Ovary (tissue), 3 donors: ENCODE results near the gene NCAPG.

Experiments used
- EP300 ChIP-seq: sonication (generic); formaldehyde crosslinking; IDR thresholded peaks from one replicate; pipeline ENCODE4 v1.6.1; 2017; ENCODE audit warnings: antibody characterized with exemption
- POLR2A ChIP-seq: fragments of 450-650 bp; IDR thresholded peaks from one replicate; pipeline ENCODE4 v1.6.1; 2017; ENCODE audit warnings: antibody characterized with exemption, mild to moderate bottlenecking, moderate library complexity
- TF ChIP-seq, protein P1 (sequence below), 3 donors: fragments of 450-650 bp in 2 of 3; fragments of 200-600 bp in 1 of 3; IDR thresholded peaks; one replicate each; pipeline versions ENCODE4 v1.5.1 to v1.8.0; 2016 to 2022; ENCODE audit warnings: antibody characterized with exemption in 3 of 3, mild to moderate bottlenecking in 1 of 3
- donor health status: DM: no; HTN: no; CAD: no.

DNA sequence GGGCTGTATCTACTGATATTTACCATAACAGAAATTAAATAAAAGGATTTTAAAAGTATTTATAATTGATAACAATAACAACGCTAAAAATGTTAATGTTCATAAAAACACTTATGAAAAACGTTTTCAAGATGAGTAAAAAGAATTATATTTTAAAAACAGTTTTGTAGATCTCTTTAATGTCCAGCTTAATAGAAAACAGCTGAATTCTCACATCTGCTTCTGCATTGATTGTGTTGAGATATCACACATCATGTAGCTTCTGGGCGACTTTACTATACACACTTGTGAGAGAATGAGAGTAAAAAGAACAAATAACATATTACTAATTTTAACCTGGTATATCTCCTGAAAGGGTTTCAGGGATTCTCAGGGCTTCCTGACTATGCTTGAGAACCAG, 83.6 kb downstream of the NCAPG start:
- TF ChIP-seq, protein P1, sequence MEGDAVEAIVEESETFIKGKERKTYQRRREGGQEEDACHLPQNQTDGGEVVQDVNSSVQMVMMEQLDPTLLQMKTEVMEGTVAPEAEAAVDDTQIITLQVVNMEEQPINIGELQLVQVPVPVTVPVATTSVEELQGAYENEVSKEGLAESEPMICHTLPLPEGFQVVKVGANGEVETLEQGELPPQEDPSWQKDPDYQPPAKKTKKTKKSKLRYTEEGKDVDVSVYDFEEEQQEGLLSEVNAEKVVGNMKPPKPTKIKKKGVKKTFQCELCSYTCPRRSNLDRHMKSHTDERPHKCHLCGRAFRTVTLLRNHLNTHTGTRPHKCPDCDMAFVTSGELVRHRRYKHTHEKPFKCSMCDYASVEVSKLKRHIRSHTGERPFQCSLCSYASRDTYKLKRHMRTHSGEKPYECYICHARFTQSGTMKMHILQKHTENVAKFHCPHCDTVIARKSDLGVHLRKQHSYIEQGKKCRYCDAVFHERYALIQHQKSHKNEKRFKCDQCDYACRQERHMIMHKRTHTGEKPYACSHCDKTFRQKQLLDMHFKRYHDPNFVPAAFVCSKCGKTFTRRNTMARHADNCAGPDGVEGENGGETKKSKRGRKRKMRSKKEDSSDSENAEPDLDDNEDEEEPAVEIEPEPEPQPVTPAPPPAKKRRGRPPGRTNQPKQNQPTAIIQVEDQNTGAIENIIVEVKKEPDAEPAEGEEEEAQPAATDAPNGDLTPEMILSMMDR (IDR thresholded peaks at IDR 0.05) = no peak
- TF ChIP-seq POLR2A (no peak), EP300 (no peak)
